ENCODE data around the gene UBL3. TPM values are rescaled to one million over a fixed set of nuclear protein-coding genes. Genes with fewer than 3 reads are reported as not detected.

Gene UBL3
- total RNA-seq, 1 experiment from 2014 or later, result 10.9 TPM

- H3K9me2 ChIP-seq (replicated peaks; ENCODE audit: low read length), result no peaks in the 10 kb centered on the region
- ChIA-PET CTCF (no interaction called here), POLR2A (ENCODE audit: unreplicated experiment) (no interaction called here)
- H3K4me2 ChIP-seq (ENCODE audit: low read length), result no peak overlapping the region
- no peaks in the 10 kb centered on the region for H4K20me1 ChIP-seq (ENCODE audit: low read length)
- H3K27me3 ChIP-seq (ENCODE audit: low read length), result no peaks in the 10 kb centered on the region
- no peak for DNase-seq
- 0 out of 2 replicates have a peak, but pooled peaks cover 5% of the 10 kb centered on the region for H3K79me2 ChIP-seq (ENCODE audit: low read length)
- no peaks in the 10 kb centered on the region for H3F3A ChIP-seq (ENCODE audit: low read length, unreplicated experiment)
- no peak overlapping the region for H3K27ac ChIP-seq (ENCODE audit: low read length)
- no peaks in the 10 kb centered on the region for H3K4me1 ChIP-seq (ENCODE audit: insufficient read depth, low read length)
- no peak overlapping the region for H3K4me3 ChIP-seq (ENCODE audit: low read length)
- ATAC-seq, result no peak
- H2AFZ ChIP-seq (ENCODE audit: low read length), result no peak overlapping the region
- no peak overlapping the region for H3K9ac ChIP-seq (ENCODE audit: low read length)
- BruUV-seq (replicated peaks), result no TSS peak
- H3K9me3 ChIP-seq (ENCODE audit: low read length), result no peaks in the 10 kb centered on the region
- no peaks in the 10 kb centered on the region for H3K36me3 ChIP-seq (ENCODE audit: low read depth, low read length)
- TF ChIP-seq CTCF (conservative IDR thresholded peaks at IDR 0.05; ENCODE audit: low read depth, low read length) (no peak), EZH2 (IDR thresholded peaks at IDR 0.05; ENCODE audit: low read length, unreplicated experiment) (no peak), EZH2phosphoT487 (IDR thresholded peaks at IDR 0.05; ENCODE audit: borderline replicate concordance, low read length) (no peak)
- intact Hi-C loops (cut with micrococcal nuclease), result no loop called here
Observed at GRCh38 chr13:29791508-29791907, 58.9 kb downstream of the UBL3 start.

GRCh38 chr13:29786698-29787097 lies 63.7 kb downstream of the UBL3 start:
- DNase-seq (no peak), ATAC-seq (no peak)
- CTCF ChIA-PET, result no interaction called here
- Histone ChIP-seq H3K4me2 (ENCODE audit: low read length) (no peak overlapping the region), H2AFZ (ENCODE audit: low read length) (no peak overlapping the region), H3K27ac (ENCODE audit: low read length) (no peak overlapping the region), H3F3A (ENCODE audit: low read length, unreplicated experiment) (no peaks in the 10 kb centered on the region), H3K36me3 (ENCODE audit: low read depth, low read length) (no peaks in the 10 kb centered on the region), H3K79me2 (ENCODE audit: low read length) (peaks cover 19% of the 10 kb centered on the region; the same call in 1 of the 2 replicates), H3K4me3 (ENCODE audit: low read length) (no peak overlapping the region), H3K4me1 (ENCODE audit: insufficient read depth, low read length) (no peaks in the 10 kb centered on the region), H3K27me3 (ENCODE audit: low read length) (no peaks in the 10 kb centered on the region), H3K9me2 (replicated peaks; ENCODE audit: low read length) (no peaks in the 10 kb centered on the region), H3K9me3 (ENCODE audit: low read length) (no peaks in the 10 kb centered on the region), H3K9ac (ENCODE audit: low read length) (no peak overlapping the region), H4K20me1 (ENCODE audit: low read length) (no peaks in the 10 kb centered on the region)
- POLR2A ChIA-PET (ENCODE audit: unreplicated experiment), result no interaction called here
- intact Hi-C loops (cut with micrococcal nuclease), result no loop called here
- no TSS peak for BruUV-seq (replicated peaks)
- no peak for TF ChIP-seq EZH2phosphoT487 (IDR thresholded peaks at IDR 0.05; ENCODE audit: borderline replicate concordance, low read length)
- no peak for TF ChIP-seq EZH2 (IDR thresholded peaks at IDR 0.05; ENCODE audit: low read length, unreplicated experiment)
- TF ChIP-seq CTCF (conservative IDR thresholded peaks at IDR 0.05; ENCODE audit: low read depth, low read length), result no peak

DNA sequence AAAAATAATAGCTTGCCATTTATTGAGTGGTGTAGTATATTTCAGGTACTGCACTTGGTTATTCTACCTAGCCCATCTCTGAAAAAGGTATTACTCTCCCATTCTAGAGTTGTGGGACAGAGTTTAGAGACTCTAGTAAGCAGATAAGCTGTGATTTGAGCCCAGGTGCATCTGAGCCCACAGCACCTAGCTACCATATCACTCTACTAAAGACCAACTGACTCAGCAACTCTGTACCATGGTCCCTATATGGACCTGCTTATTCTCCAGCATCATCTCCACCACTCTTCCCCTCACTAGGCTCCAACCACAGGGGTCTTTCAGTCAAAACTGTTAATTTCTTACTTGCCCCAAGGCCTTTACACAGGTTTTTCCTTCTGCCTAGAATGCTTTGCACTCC lies 64.4 kb downstream of the UBL3 start:
- ATAC-seq (no peak), DNase-seq (no peak)
- Histone ChIP-seq H3K9me2 (replicated peaks; ENCODE audit: low read length) (no peaks in the 10 kb centered on the region), H3K27ac (ENCODE audit: low read length) (no peak overlapping the region), H3K79me2 (ENCODE audit: low read length) (peaks cover 19% of the 10 kb centered on the region; the same call in 1 of the 2 replicates), H3K36me3 (ENCODE audit: low read depth, low read length) (no peaks in the 10 kb centered on the region), H3K9ac (ENCODE audit: low read length) (no peak overlapping the region), H3K4me2 (ENCODE audit: low read length) (no peak overlapping the region), H4K20me1 (ENCODE audit: low read length) (no peaks in the 10 kb centered on the region), H3K4me1 (ENCODE audit: insufficient read depth, low read length) (no peaks in the 10 kb centered on the region), H3K4me3 (ENCODE audit: low read length) (no peak overlapping the region), H3K9me3 (ENCODE audit: low read length) (no peaks in the 10 kb centered on the region), H3F3A (ENCODE audit: low read length, unreplicated experiment) (no peaks in the 10 kb centered on the region), H2AFZ (ENCODE audit: low read length) (no peak overlapping the region), H3K27me3 (ENCODE audit: low read length) (no peaks in the 10 kb centered on the region)
- CTCF ChIA-PET, result no interaction called here
- POLR2A ChIA-PET (ENCODE audit: unreplicated experiment), result interaction anchor here (0.5 to 0.7 kb wide), 2 partner anchors 15 to 326 kb away, joined by 3 read pairs; no protein-coding TSS in a partner anchor
- intact Hi-C loops (cut with micrococcal nuclease), result no loop called here
- TF ChIP-seq EZH2phosphoT487 (IDR thresholded peaks at IDR 0.05; ENCODE audit: borderline replicate concordance, low read length) (no peak), EZH2 (IDR thresholded peaks at IDR 0.05; ENCODE audit: low read length, unreplicated experiment) (no peak), CTCF (conservative IDR thresholded peaks at IDR 0.05; ENCODE audit: low read depth, low read length) (no peak)
- no TSS peak for BruUV-seq (replicated peaks)

All from PC-3 (cell line).